GM12891 (cell line): ENCODE data around the gene COL4A1.
A peak's percentile ranks its signal among the peaks of the same experiment; 100 is the strongest.
"Not testable (repeated sequence)": the region's sequence is repeated elsewhere in the genome, so short reads cannot be mapped to it uniquely, and the experiment has no call there.

Experiments
- DNase-seq: peaks from one replicate; pipeline ENCODE4 v3.0.0; 2011; ENCODE audit warnings: low spot score; ENCODE audit not compliant: insufficient read length
- FAIRE-seq: peaks from 2 replicates; lab custom pipeline; 2011; peaks lifted over from hg19 to GRCh38; lab: Jason Lieb, UNC
- PAX5 ChIP-seq: IDR thresholded peaks from 2 replicates; pipeline ENCODE4 v1.6.1; 2011; ENCODE audit warnings: low read length, moderate library complexity, mild to moderate bottlenecking; ENCODE audit not compliant: insufficient read depth, severe bottlenecking
- POLR2A ChIP-seq: IDR thresholded peaks from 2 replicates; pipeline ENCODE4 v1.6.1; 2011; ENCODE audit warnings: low read depth, low read length, control low read depth
- POLR2AphosphoS5 ChIP-seq: IDR thresholded peaks from 2 replicates; pipeline ENCODE4 v1.6.1; 2011; ENCODE audit warnings: low read depth, low read length, control low read depth
- POU2F2 ChIP-seq: IDR thresholded peaks from 2 replicates; pipeline ENCODE4 v1.6.1; 2011; ENCODE audit warnings: low read depth, mild to moderate bottlenecking, control low read depth, low read length, moderate library complexity
- SPI1 ChIP-seq: IDR thresholded peaks from 2 replicates; pipeline ENCODE4 v1.6.1; 2011; ENCODE audit warnings: low read depth, low read length, control low read depth
- TAF1 ChIP-seq: IDR thresholded peaks from 2 replicates; pipeline ENCODE4 v1.6.1; 2011; ENCODE audit warnings: low read depth, low read length, control low read depth

COL4A1 gene

DNA sequence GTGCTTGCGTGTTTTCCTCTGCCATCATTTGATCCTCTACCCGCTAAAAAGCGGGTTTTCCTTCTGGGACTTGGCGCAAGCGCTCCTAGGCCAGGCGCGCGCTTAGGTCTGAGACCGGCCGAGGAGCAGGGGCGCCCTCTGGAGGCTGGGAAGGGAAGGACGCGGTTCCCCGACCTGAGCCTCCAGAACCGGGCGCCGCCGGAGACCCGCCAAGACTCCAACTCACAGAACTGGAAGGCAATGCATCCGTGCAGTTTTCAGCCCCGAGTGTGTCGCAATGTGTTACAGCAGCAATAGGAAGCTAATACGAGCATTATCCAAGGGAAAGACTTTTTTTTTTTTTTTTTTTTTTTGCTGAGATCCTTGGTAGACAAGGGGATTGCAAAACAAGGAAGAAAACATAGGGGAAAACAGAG is 190.9 kb downstream of the COL4A1 start:
- no peak for FAIRE-seq
- TF ChIP-seq POU2F2 (no peak), SPI1 (no peak), POLR2AphosphoS5 (no peak), POLR2A (no peak), TAF1 (no peak), PAX5 (no peak)
- peak; percentile 46 for DNase-seq

DNA sequence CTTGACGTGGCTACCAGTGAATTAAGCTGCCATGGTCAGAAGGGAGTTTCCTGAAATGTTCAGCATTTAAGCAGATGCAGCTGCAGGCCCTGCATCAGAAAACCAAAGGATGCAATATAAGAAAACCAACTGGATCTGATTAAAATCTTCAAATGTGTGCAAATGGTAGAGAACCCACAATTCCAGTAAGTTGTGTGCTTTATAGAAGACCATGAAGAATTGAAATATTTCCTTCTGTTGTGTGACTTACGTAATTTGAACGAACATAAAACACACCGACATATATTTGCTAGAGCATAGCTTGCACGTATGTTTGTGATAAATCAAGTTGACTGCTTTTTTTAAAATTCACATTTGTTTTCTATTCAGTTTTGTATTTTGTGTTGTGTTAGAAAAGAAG is 191.4 kb downstream of the COL4A1 start:
- TF ChIP-seq TAF1 (no peak), POLR2A (no peak), POU2F2 (no peak), POLR2AphosphoS5 (no peak), SPI1 (no peak), PAX5 (no peak)
- DNase-seq: no peak
- FAIRE-seq: no peak

DNA sequence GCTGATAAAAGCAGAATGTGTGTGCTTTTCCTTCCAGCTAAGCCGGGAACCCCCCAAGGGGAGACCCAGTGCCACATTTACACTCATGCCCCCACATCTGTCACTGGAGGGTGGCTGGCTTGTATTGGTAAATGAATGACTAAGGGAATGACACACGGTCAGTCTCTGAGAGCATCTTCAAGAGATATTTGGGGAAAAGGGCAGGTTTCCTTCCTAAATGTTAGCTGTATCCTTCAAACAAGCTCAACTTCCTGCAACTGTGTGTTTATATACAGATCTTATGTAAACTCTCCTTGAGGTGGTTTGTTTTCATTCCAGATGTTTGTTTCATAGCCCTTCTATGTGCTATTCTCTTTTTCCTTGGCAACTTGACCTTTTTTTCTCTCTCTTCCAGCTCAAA is 192.6 kb downstream of the COL4A1 start:
- no peak for DNase-seq
- no peak for TF ChIP-seq POLR2AphosphoS5
- FAIRE-seq: no peak

DNA sequence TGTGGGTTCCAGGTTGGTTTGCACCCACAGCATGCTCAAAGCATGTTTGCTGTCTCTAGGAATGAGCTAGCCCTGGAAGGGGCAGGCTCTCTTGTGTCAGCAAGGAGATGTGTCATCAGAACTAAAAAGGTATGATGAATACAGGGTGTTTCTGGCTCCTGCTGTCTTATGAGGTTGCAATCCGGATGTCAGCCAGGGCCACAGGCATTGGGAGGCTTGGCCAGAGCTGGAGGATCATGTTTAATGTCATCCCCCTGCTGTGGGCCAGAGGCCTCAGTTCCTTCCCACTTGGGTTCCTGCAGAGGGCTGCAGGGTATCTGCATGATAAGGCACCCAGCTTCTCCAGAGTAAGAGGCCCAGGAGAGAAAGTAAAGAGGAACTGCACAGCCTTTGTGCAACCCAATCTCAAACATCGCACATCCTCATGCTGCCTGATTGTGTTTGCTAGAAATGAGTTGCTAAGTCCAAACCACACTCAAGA is 193.6 kb downstream of the COL4A1 start:
- no peak for DNase-seq
- FAIRE-seq: no peak
- TF ChIP-seq SPI1 (0 out of 2 replicates have a peak, but pooled peaks have one; percentile 15), TAF1 (no peak)

DNA sequence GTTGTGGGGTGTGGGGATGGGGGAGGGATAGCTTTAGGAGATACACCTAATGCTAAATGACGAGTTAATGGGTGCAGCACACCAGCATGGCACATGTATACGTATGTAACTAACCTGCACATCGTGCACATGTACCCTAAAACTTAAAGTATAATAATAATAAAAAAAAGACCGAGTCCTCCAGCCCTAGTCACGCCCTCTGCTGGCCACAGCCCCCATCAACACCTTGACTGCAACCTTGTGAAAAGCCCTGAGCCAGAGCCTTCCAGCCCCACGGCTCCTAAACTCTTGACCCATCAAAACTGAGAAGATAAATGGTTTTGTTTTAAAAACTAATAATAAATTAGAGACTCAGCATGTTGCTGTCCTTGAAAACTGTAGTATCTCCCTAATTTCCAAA is 194.6 kb downstream of the COL4A1 start:
- not testable (repeated sequence) for DNase-seq, FAIRE-seq

DNA sequence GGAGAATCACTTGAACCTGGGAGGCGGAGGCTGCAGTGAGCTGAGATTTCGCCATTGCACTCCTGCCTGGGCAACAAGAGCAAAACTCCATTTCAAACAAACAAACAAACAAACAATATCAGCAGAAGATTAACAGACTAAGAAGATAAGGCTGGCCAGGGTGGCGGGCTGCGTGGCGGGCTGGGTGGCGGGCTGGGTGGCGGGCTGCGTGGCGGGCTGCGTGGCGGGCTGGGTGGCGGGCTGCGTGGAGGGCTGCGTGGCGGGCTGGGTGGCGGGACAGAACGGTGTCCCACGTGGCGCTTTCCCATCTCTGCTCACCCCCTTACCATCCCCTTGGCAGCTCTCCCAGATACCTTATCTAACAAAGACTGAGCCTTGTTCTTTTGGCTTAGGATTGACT is 196.2 kb downstream of the COL4A1 start:
- DNase-seq: no peak
- TF ChIP-seq TAF1: no peak
- TF ChIP-seq POU2F2: no peak
- no peak for TF ChIP-seq PAX5
- no peak for TF ChIP-seq POLR2AphosphoS5
- no peak for TF ChIP-seq POLR2A
- TF ChIP-seq SPI1: no peak
- no peak for FAIRE-seq

DNA sequence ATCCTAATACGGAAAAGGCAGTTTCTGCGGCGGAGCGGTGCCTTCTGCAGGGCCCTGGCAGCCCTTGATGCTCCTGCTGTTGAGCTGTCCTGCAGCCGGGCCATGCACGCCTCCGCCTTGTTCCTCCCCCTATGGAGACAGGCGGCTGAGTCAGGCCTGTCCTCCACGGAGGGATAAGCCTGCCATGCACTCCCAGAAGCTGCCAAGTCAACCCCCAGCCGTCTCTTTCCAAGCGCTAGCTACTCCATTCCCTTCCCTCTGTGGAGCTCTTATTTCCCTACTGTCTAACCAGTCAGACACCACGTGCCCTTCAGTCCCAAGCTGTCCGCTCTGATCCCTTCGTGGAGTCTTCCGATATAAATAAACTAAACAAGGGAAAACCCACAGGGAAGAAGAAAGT is 197.0 kb downstream of the COL4A1 start:
- no peak for TF ChIP-seq SPI1
- no peak for TF ChIP-seq POU2F2
- no peak for TF ChIP-seq POLR2AphosphoS5
- TF ChIP-seq POLR2A: no peak
- TF ChIP-seq TAF1: no peak
- no peak for TF ChIP-seq PAX5
- DNase-seq: no peak
- no peak for FAIRE-seq

DNA sequence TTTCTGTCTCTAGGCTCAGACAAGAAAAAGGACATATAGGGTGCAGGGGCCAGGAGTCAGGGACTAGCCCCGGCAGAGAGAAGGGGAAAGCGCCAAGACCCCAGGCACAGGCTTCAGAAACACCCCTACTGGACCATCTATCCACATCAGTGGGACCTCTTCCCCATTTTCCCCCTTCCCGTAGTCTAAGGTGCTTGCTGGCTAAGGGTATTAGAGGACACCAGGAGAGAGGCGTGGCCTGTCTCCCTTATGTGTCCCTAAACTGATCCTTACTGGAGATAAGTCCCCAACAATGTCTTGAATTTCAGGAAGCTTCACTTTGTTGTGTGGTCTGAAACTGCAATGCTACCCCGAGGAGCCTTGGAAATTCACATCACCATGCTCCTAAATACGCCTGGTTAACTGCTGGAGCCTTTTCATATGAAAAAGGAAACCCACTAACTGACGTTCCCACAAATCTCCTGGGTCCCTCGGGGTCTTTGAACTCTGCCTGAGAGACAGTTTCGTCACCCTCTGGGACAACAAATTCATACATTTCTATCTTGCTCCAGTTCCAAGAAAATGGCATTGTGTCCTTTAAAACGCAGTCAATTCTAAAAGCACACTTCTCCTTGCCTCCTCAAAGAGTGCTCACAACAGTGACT is 197.7 kb downstream of the COL4A1 start:
- FAIRE-seq (no peak), DNase-seq (no peak)

DNA sequence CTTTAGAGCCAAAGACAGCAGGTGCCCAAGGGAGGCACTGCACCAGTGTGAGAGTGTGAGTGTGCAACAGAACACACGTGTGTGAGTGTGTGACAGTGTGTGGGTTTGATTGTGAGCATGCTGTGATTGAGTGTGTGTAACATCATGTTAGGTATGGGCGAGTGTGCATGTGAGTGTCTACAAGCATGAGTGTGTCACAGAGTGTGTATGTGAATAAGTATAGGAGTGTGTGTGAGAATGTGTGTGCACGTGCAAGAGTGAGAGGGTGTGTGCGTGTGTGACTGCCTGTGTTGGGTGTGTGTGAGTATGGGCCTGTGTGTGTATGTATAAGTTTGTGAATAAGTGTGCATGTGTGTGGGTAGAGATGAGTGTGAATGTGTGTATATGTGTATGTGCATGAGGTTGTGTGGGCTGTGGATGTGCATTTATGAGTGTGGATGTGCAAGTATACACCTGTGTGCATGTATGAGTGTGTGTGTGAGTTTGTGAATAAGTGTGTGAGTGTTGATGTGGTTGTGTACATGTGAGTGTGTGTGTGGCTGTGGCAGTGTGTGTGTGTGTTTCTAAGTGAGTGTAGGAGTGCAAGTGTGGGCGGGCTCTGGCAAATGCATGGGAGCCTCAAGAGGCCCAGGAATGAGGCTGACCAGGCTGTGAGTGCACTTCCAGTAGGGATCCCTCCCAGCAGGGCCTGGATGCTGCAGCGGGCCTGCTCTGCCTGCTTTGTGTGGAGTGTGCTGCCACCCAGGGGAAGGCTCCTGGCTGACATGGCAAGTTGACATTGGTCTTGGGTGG is 198.4 kb downstream of the COL4A1 start:
- TF ChIP-seq POU2F2 (no peak), SPI1 (no peak), TAF1 (no peak), PAX5 (no peak), POLR2A (no peak), POLR2AphosphoS5 (no peak)
- DNase-seq (no peak), FAIRE-seq (peak; percentile 57)

More for the DNA sequence above, 197.7 kb downstream of the COL4A1 start:
- TF ChIP-seq TAF1 (no peak), POLR2AphosphoS5 (no peak), PAX5 (no peak), POLR2A (no peak), POU2F2 (no peak), SPI1 (no peak)

DNA sequence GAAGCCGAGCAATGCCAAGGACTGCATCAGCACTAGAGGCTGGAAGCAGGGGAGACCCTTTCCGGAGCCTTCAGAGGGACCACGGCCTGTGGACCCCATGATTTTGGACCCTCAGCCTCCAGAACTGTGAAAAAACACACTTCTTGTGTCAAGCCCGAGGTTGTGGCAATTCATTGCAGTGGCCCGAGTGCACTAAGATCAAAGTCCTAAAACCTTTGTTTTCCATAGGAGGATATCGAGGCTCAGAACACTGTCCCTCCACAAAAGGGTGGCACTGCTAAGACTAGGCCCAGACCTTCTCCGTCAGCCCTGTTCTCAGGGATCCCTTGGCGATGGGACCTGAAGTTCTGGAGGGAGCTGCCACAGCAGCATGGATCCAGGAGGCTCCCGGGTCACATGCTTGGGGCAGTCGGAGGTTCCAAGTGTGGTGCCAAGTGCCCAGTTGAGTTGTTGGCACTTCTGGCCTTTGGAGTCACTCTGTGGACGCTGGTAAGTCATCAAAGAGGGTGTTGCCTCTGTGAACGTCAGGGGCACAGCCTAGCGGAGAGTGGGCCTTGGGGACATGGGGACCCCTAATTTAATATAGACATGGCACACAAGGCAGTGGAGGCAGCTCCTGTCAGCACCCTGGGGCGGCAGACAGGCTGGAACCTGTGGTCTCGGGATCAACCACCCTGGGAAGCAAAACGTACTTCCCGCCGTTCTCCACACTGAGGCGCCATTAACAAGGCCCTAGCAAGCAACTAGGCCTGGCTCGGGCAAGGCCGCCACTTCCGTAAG is 199.2 kb downstream of the COL4A1 start:
- no peak for FAIRE-seq
- no peak for DNase-seq
- TF ChIP-seq PAX5 (no peak), POLR2AphosphoS5 (no peak), POU2F2 (no peak), SPI1 (no peak), TAF1 (no peak), POLR2A (no peak)

DNA sequence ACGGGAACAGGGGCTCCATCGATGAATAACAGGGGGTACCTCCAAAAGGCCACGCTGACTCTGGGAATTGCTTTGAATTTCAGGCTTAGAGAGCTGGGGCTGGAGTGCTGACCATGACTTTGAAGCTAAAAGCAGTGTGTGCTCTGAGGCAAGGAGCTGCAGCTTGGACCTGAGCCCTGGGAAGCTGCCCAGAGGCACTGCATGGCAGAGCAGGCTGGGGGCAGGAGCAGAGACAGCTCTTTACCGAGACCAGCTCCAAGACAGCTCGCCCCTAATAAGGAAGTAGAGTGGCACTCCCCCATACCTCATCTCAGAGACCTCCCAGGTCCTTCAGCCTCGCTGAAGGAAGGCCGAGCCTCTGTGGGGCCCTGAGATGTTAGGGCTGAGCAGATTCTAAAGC is 200.2 kb downstream of the COL4A1 start:
- no peak for FAIRE-seq
- DNase-seq: no peak
- TF ChIP-seq TAF1 (no peak), POLR2A (no peak), POLR2AphosphoS5 (no peak), POU2F2 (no peak), SPI1 (no peak), PAX5 (no peak)
